SK-N-SH treated with all-trans-retinoic acid at 6 μM for 48 hours (cell line): Measurements from ENCODE around the gene C18orf32.

Source experiments
- ARNTL ChIP-seq: fragments of 450-650 bp; formaldehyde crosslinking; IDR thresholded peaks from 2 replicates; pipeline ENCODE4 v1.5.0; 2020; ENCODE audit warnings: low read depth, mild to moderate bottlenecking, moderate library complexity, borderline replicate concordance
- GLIS3 ChIP-seq: fragments of 250-450 bp; sonication (Bioruptor Pico); IDR thresholded peaks from 2 replicates; pipeline ENCODE4 v1.5.0; 2020; ENCODE audit warnings: mild to moderate bottlenecking, moderate library complexity
- POU6F1 ChIP-seq: fragments of 250-450 bp; sonication (Bioruptor Pico); IDR thresholded peaks from 2 replicates; pipeline ENCODE4 v1.8.0; 2021; ENCODE audit warnings: low read depth, mild to moderate bottlenecking, moderate library complexity, borderline replicate concordance
- ZFP3 ChIP-seq: fragments of 250-450 bp; sonication (Bioruptor Pico); IDR thresholded peaks from 2 replicates; pipeline ENCODE4 v1.5.0; 2020; ENCODE audit warnings: mild to moderate bottlenecking, moderate library complexity
- ZNF565 ChIP-seq: fragments of 450-650 bp; formaldehyde crosslinking; conservative IDR thresholded peaks from 2 replicates; pipeline ENCODE4 v1.5.0; 2020; ENCODE audit warnings: low read depth, mild to moderate bottlenecking, moderate library complexity

- TF ChIP-seq GLIS3 (CRISPR knock-in tag): no peak
- no peak for TF ChIP-seq ZFP3 (CRISPR knock-in tag)
- TF ChIP-seq POU6F1 (CRISPR knock-in tag): no peak
- TF ChIP-seq ZNF565: no peak
- no peak for TF ChIP-seq ARNTL (CRISPR knock-in tag)
Observed at GRCh38 chr18:49531678-49532153, 44.7 kb upstream of the C18orf32 start.
